SK-N-SH (cell line): ENCODE measurements around the gene CDS2. TPM values are rescaled to one million over a fixed set of nuclear protein-coding genes. Genes with fewer than 3 reads are reported as not detected.

Experiments used
- CTCF ChIA-PET: fragments of 300-600, 350-600 bp; formaldehyde crosslinking; extraction: SDS; loops from one replicate; lab custom pipeline; 2021; lab: Yijun Ruan, JAX
- POLR2A ChIA-PET: fragments of 350-600 bp; sonication (Branson Sonifier 250); formaldehyde crosslinking; extraction: SDS; loops from one replicate; lab custom pipeline; 2020; ENCODE audit warnings: antibody characterized with exemption, inconsistent platforms; lab: Yijun Ruan, JAX
- DNase-seq: peaks from one replicate; pipeline ENCODE4 v3.0.0; 2012
- H2AFZ ChIP-seq: fragments of 200-600 bp; sonication (generic); 2 replicates; pipeline ENCODE4 v1.8.1; 2016; ENCODE audit warnings: antibody characterized with exemption, mild to moderate bottlenecking, low read depth
- H3F3A ChIP-seq: fragments of 200-600 bp; sonication (generic); replicated peaks from 2 replicates; pipeline ENCODE3; 2016; ENCODE audit warnings: antibody characterized with exemption, mild to moderate bottlenecking; ENCODE audit not compliant: insufficient read depth
- H3K27ac ChIP-seq, 2 experiments: fragments of 200-500 bp in 1 of 2; fragments of 200-600 bp in 1 of 2; sonication (Bioruptor generic) in 1 of 2; sonication (generic), shearing (Covaris generic) in 1 of 2; 2 replicates each; pipeline versions ENCODE4 v1.5.1 to v1.6.1; 2014 to 2016; ENCODE audit warnings: low read depth in 2 of 2, inconsistent platforms in 1 of 2, low read length in 1 of 2, mild to moderate bottlenecking in 1 of 2, mixed read lengths in 1 of 2
- H3K27me3 ChIP-seq: fragments of 200-600 bp; sonication (generic), shearing (Covaris generic); 2 replicates; pipeline ENCODE4 v1.6.1; 2016; ENCODE audit warnings: mixed run types; ENCODE audit not compliant: insufficient read depth
- H3K36me3 ChIP-seq, 2 experiments: fragments of 200-500 bp in 1 of 2; fragments of 200-600 bp in 1 of 2; sonication (Bioruptor generic) in 1 of 2; sonication (generic) in 1 of 2; replicated peaks in 1 of 2; 2 replicates each; pipeline versions ENCODE3 to v1.5.1; 2014 to 2016; ENCODE audit warnings: low read length in 1 of 2, mild to moderate bottlenecking in 1 of 2; ENCODE audit not compliant: insufficient read depth in 2 of 2, control insufficient read depth in 1 of 2
- H3K4me1 ChIP-seq, 2 experiments: fragments of 200-500 bp in 1 of 2; fragments of 200-600 bp in 1 of 2; sonication (Bioruptor generic) in 1 of 2; sonication (generic), shearing (Covaris generic) in 1 of 2; 2 replicates each; pipeline versions ENCODE4 v1.5.1 to v1.6.1; 2014 to 2016; ENCODE audit warnings: low read depth in 1 of 2, low read length in 1 of 2, mixed run types in 1 of 2; ENCODE audit not compliant: insufficient read depth in 2 of 2, control insufficient read depth in 1 of 2
- H3K4me2 ChIP-seq: fragments of 200-600 bp; sonication (generic), shearing (Covaris generic); 2 replicates; pipeline ENCODE4 v1.6.1; 2017; ENCODE audit warnings: mixed run types
- H3K4me3 ChIP-seq, 2 experiments: fragments of 200-500 bp in 1 of 2; fragments of 200-600 bp in 1 of 2; sonication (Bioruptor generic) in 1 of 2; sonication (generic), shearing (Covaris generic) in 1 of 2; 2 replicates each; pipeline versions ENCODE4 v1.5.1 to v1.8.1; 2014 to 2016; ENCODE audit warnings: low read depth in 2 of 2, inconsistent platforms in 1 of 2, low read length in 1 of 2, mild to moderate bottlenecking in 1 of 2, mixed read lengths in 1 of 2, moderate library complexity in 1 of 2
- H3K79me2 ChIP-seq: fragments of 200-600 bp; sonication (generic); 2 replicates; pipeline ENCODE4 v1.8.1; 2017; ENCODE audit warnings: mild to moderate bottlenecking; ENCODE audit not compliant: insufficient read depth
- H3K9ac ChIP-seq: fragments of 200-600 bp; sonication (generic); 2 replicates; pipeline ENCODE4 v1.6.1; 2017; ENCODE audit warnings: mixed run types
- H3K9me2 ChIP-seq: fragments of 200-600 bp; sonication (generic); 2 replicates; pipeline ENCODE4 v1.6.1; 2017; ENCODE audit warnings: mixed run types
- H3K9me3 ChIP-seq: fragments of 200-600 bp; sonication (generic); 2 replicates; pipeline ENCODE4 v1.6.1; 2017; ENCODE audit warnings: mixed run types, mild to moderate bottlenecking, moderate library complexity
- H4K20me1 ChIP-seq: fragments of 200-600 bp; sonication (generic); 2 replicates; pipeline ENCODE4 v1.6.1; 2017; ENCODE audit warnings: mild to moderate bottlenecking, mixed run types; ENCODE audit not compliant: insufficient read depth
- ELF1 ChIP-seq: IDR thresholded peaks from 2 replicates; pipeline ENCODE4 v1.4.0; 2012
- EP300 ChIP-seq, 2 experiments: IDR thresholded peaks; 2 replicates each; pipeline versions ENCODE4 v1.4.0 to v1.6.1; 2012; ENCODE audit warnings: borderline replicate concordance in 1 of 2, low read depth in 1 of 2, low read length in 1 of 2
- EZH2phosphoT487 ChIP-seq: fragments of 200-600 bp; sonication (generic); IDR thresholded peaks from 2 replicates; pipeline ENCODE4 v1.6.1; 2017; ENCODE audit warnings: low read depth, mixed run types, mild to moderate bottlenecking, antibody characterized with exemption, moderate library complexity, borderline replicate concordance
- JUND ChIP-seq: IDR thresholded peaks from 2 replicates; pipeline ENCODE4 v1.4.0; 2012
- MEF2A ChIP-seq: IDR thresholded peaks from 2 replicates; pipeline ENCODE4 v1.4.0; 2012; ENCODE audit warnings: low read depth, borderline replicate concordance
- MXI1 ChIP-seq: IDR thresholded peaks from 2 replicates; pipeline ENCODE4 v1.6.1; 2012; ENCODE audit warnings: mild to moderate bottlenecking, low read depth, low read length, improper control_type of control experiment
- NFIC ChIP-seq: IDR thresholded peaks from 2 replicates; pipeline ENCODE4 v1.4.0; 2012; ENCODE audit warnings: borderline replicate concordance
- NRF1 ChIP-seq: IDR thresholded peaks from 2 replicates; pipeline ENCODE4 v1.6.1; 2012; ENCODE audit warnings: low read depth, mild to moderate bottlenecking, low read length
- POLR2AphosphoS5 ChIP-seq: IDR thresholded peaks from 2 replicates; pipeline ENCODE4 v1.6.1; 2012; ENCODE audit warnings: low read depth, low read length
- RXRA ChIP-seq: IDR thresholded peaks from 2 replicates; pipeline ENCODE4 v1.4.0; 2012; ENCODE audit warnings: low read depth, mild to moderate bottlenecking, borderline replicate concordance
- SIN3A ChIP-seq: IDR thresholded peaks from 2 replicates; pipeline ENCODE4 v1.6.1; 2012; ENCODE audit warnings: low read depth, mild to moderate bottlenecking, low read length, moderate library complexity, borderline replicate concordance
- TAF1 ChIP-seq: IDR thresholded peaks from 2 replicates; pipeline ENCODE4 v1.6.1; 2012; ENCODE audit warnings: low read depth, mild to moderate bottlenecking, low read length, moderate library complexity, borderline replicate concordance
- TEAD4 ChIP-seq: IDR thresholded peaks from 2 replicates; pipeline ENCODE4 v1.4.0; 2012; ENCODE audit warnings: mild to moderate bottlenecking, borderline replicate concordance; ENCODE audit not compliant: insufficient read depth
- WGBS: methylation state at CpG from one replicate; pipeline ENCODE4 v1.1.6; 2017; ENCODE audit warnings: low lambda C conversion rate; 5-methylcytosine and 5-hydroxymethylcytosine counted together
- polyA plus RNA-seq, 3 experiments: library from polyadenylated mRNA; depleted of rRNA; stranded (reverse); fragments of >200 nt; gene quantifications; 2 replicates each; pipeline ENCODE4 v1.2.3, GENCODE V29; 2012
- TF ChIP-seq, protein P1 (sequence below): IDR thresholded peaks from 2 replicates; pipeline ENCODE4 v1.4.0; 2012; ENCODE audit warnings: low read depth, borderline replicate concordance
- TF ChIP-seq, protein P2 (sequence below): IDR thresholded peaks from 2 replicates; pipeline ENCODE4; 2012
- TF ChIP-seq, protein P3 (sequence below): fragments of 150-350 bp; IDR thresholded peaks from 2 replicates; pipeline ENCODE4 v1.6.1; 2017; ENCODE audit warnings: antibody characterized with exemption, low read length, low read depth, borderline replicate concordance
- TF ChIP-seq, protein P4 (sequence below): fragments of 150-350 bp; IDR thresholded peaks from 2 replicates; pipeline ENCODE4 v1.6.1; 2016; ENCODE audit warnings: mild to moderate bottlenecking, low read depth, low read length
- TF ChIP-seq, protein P5 (sequence below): IDR thresholded peaks from 2 replicates; pipeline ENCODE4 v1.4.0; 2012; ENCODE audit warnings: low read depth

Gene CDS2
- polyA plus RNA-seq, 1 of the 3 experiments (the other 2 are of a cell fraction), result 13.9 TPM

- peaks cover 66% of the 10 kb centered on the region for H3K79me2 ChIP-seq
- WGBS, result 93% methylated on average over 4 of the region's 5 CpGs
- peaks cover 3 to 6% of the 10 kb centered on the region in 2 experiments; a peak in 2 of 4 replicates for H3K4me1 ChIP-seq
- H3K36me3 ChIP-seq, result no peaks in the 10 kb centered on the region
- H3K27ac ChIP-seq, result no peak overlapping the region
- H3K4me3 ChIP-seq, result no peak overlapping the region
- no peaks in the 10 kb centered on the region for H3K27me3 ChIP-seq
- TF ChIP-seq JUND (no peak), SIN3A (no peak), RXRA (no peak), POLR2AphosphoS5 (no peak), NRF1 (no peak)
- TF ChIP-seq, protein P1, sequence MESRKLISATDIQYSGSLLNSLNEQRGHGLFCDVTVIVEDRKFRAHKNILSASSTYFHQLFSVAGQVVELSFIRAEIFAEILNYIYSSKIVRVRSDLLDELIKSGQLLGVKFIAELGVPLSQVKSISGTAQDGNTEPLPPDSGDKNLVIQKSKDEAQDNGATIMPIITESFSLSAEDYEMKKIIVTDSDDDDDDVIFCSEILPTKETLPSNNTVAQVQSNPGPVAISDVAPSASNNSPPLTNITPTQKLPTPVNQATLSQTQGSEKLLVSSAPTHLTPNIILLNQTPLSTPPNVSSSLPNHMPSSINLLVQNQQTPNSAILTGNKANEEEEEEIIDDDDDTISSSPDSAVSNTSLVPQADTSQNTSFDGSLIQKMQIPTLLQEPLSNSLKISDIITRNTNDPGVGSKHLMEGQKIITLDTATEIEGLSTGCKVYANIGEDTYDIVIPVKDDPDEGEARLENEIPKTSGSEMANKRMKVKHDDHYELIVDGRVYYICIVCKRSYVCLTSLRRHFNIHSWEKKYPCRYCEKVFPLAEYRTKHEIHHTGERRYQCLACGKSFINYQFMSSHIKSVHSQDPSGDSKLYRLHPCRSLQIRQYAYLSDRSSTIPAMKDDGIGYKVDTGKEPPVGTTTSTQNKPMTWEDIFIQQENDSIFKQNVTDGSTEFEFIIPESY, result no peak
- ChIA-PET CTCF (no interaction called here), POLR2A (no interaction called here)
- DNase-seq, result no peak
- H4K20me1 ChIP-seq, result 0 out of 2 replicates have a peak, but pooled peaks cover 14% of the 10 kb centered on the region
- H2AFZ ChIP-seq, result no peak overlapping the region
- no peaks in the 10 kb centered on the region for H3K9me3 ChIP-seq
- no peak overlapping the region for H3K9ac ChIP-seq
- no peak overlapping the region for H3K4me2 ChIP-seq
- H3K9me2 ChIP-seq, result no peaks in the 10 kb centered on the region
- H3F3A ChIP-seq, result no peaks in the 10 kb centered on the region
Measured at GRCh38 chr20:5153612-5154542, 27.1 kb downstream of the CDS2 start.

DNA sequence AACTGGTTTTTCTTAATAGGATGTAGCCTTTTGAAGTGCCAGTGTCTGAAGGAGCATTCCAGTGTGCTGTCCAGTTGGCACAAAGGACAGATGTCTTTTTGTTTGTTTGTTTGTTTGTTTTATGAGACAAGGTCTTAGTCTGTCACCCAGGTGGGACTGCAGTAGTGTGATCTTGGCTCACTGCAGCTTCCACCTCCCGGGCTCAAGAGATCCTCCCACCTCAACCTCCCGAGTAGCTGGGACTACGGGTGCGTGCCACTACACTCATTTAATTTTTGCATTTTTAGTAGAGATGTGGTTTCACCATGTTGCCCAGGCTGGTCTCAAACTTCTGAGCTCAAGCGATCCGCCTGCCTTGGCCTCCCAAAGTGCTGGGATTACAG lies 27.7 kb downstream of the CDS2 start:
- DNase-seq, result no peak
- Histone ChIP-seq H3K27me3 (no peaks in the 10 kb centered on the region), H2AFZ (no peak overlapping the region), H3K27ac (no peak overlapping the region), H3K9ac (no peak overlapping the region), H3K4me1 (peaks cover 3 to 6% of the 10 kb centered on the region in 2 experiments; a peak in 2 of 4 replicates), H3K4me2 (no peak overlapping the region), H3K9me3 (no peaks in the 10 kb centered on the region), H3K4me3 (no peak overlapping the region), H4K20me1 (0 out of 2 replicates have a peak, but pooled peaks cover 14% of the 10 kb centered on the region), H3K79me2 (peaks cover 63% of the 10 kb centered on the region), H3K9me2 (no peaks in the 10 kb centered on the region), H3F3A (no peaks in the 10 kb centered on the region), H3K36me3 (no peaks in the 10 kb centered on the region)
- CTCF ChIA-PET, result interaction anchor here (1.0 kb wide), 1 partner anchor 28 kb away, joined by 4 read pairs; the partner anchor contains the start of gene CDS2
- WGBS, result 97% methylated on average over 6 of the region's 6 CpGs
- POLR2A ChIA-PET, result no interaction called here
- TF ChIP-seq, protein P2, sequence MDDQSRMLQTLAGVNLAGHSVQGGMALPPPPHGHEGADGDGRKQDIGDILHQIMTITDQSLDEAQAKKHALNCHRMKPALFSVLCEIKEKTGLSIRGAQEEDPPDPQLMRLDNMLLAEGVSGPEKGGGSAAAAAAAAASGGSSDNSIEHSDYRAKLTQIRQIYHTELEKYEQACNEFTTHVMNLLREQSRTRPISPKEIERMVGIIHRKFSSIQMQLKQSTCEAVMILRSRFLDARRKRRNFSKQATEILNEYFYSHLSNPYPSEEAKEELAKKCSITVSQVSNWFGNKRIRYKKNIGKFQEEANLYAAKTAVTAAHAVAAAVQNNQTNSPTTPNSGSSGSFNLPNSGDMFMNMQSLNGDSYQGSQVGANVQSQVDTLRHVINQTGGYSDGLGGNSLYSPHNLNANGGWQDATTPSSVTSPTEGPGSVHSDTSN, result no peak
- no peak for TF ChIP-seq JUND
- TF ChIP-seq TEAD4, result no peak
- TF ChIP-seq NFIC, result no peak
- no peak for TF ChIP-seq EZH2phosphoT487
- no peak for TF ChIP-seq EP300 (IDR thresholded peaks at IDR 0.05; ENCODE audit: borderline replicate concordance in 1 of 2, low read depth in 1 of 2, low read length in 1 of 2)
- TF ChIP-seq ELF1, result no peak
- TF ChIP-seq SIN3A, result no peak
- TF ChIP-seq MXI1, result no peak
- TF ChIP-seq, protein P3, sequence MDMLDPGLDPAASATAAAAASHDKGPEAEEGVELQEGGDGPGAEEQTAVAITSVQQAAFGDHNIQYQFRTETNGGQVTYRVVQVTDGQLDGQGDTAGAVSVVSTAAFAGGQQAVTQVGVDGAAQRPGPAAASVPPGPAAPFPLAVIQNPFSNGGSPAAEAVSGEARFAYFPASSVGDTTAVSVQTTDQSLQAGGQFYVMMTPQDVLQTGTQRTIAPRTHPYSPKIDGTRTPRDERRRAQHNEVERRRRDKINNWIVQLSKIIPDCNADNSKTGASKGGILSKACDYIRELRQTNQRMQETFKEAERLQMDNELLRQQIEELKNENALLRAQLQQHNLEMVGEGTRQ, result no peak
- no peak for TF ChIP-seq MEF2A
- TF ChIP-seq TAF1, result no peak
- TF ChIP-seq, protein P4, sequence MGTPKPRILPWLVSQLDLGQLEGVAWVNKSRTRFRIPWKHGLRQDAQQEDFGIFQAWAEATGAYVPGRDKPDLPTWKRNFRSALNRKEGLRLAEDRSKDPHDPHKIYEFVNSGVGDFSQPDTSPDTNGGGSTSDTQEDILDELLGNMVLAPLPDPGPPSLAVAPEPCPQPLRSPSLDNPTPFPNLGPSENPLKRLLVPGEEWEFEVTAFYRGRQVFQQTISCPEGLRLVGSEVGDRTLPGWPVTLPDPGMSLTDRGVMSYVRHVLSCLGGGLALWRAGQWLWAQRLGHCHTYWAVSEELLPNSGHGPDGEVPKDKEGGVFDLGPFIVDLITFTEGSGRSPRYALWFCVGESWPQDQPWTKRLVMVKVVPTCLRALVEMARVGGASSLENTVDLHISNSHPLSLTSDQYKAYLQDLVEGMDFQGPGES, result no peak
- TF ChIP-seq, protein P5, sequence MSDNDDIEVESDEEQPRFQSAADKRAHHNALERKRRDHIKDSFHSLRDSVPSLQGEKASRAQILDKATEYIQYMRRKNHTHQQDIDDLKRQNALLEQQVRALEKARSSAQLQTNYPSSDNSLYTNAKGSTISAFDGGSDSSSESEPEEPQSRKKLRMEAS, result no peak
